Astrocyte (in vitro differentiated cells and primary cell): ENCODE results near the gene ARF6.

Source experiments
- CTCF ChIP-seq: IDR thresholded peaks from 2 replicates; pipeline ENCODE4 v1.5.1; 2011; ENCODE audit warnings: low read depth, mild to moderate bottlenecking, inconsistent platforms, low read length, moderate library complexity; ENCODE audit not compliant: insufficient read depth
- EZH2 ChIP-seq: IDR thresholded peaks from 2 replicates; pipeline ENCODE4 v1.6.1; 2012; ENCODE audit warnings: mild to moderate bottlenecking, low read length, inconsistent platforms; ENCODE audit not compliant: insufficient read depth

- no peak for TF ChIP-seq CTCF
- TF ChIP-seq EZH2 = no peak
Measured at GRCh38 chr14:49897414-49897813, 4.5 kb downstream of the ARF6 start.
